NCI-H187 treated with DMSO at 0.1 percent for 48 hours (cell line): Measurements from ENCODE around the gene TRAF3.
"Not testable (repeated sequence)": the region's sequence is repeated elsewhere in the genome, so short reads cannot be mapped to it uniquely, and the experiment has no call there.

Source experiments
- DNase-seq: peaks from one replicate; lab custom pipeline; 2025; lab: John Stamatoyannopoulos, UW

TRAF3 gene

GRCh38 chr14:102806447-102806846 is 29.2 kb downstream of the TRAF3 start:
- no peak for DNase-seq

GRCh38 chr14:102807013-102807406 is 29.8 kb downstream of the TRAF3 start:
- DNase-seq: no peak

- no peak for DNase-seq
Observed at GRCh38 chr14:102809870-102810269, 32.6 kb downstream of the TRAF3 start.

- DNase-seq: no peak
Observed at GRCh38 chr14:102810523-102810922, 33.3 kb downstream of the TRAF3 start.

- DNase-seq: no peak
Observed at GRCh38 chr14:102811254-102811963, 34.2 kb downstream of the TRAF3 start.

GRCh38 chr14:102811971-102812370 is 34.7 kb downstream of the TRAF3 start:
- DNase-seq: no peak

GRCh38 chr14:102813691-102814090 is 36.4 kb downstream of the TRAF3 start:
- no peak for DNase-seq

- no peak for DNase-seq
Observed at GRCh38 chr14:102817318-102817717, 40.1 kb downstream of the TRAF3 start.

GRCh38 chr14:102817942-102818940 is 41.0 kb downstream of the TRAF3 start:
- DNase-seq: no peak

- no peak for DNase-seq
Observed at GRCh38 chr14:102819176-102819628, 42.0 kb downstream of the TRAF3 start.

- no peak for DNase-seq
Observed at GRCh38 chr14:102819747-102820330, 42.6 kb downstream of the TRAF3 start.

- no peak for DNase-seq
Observed at GRCh38 chr14:102821252-102821651, 44.0 kb downstream of the TRAF3 start.

- no peak for DNase-seq
Observed at GRCh38 chr14:102822311-102822863, 45.1 kb downstream of the TRAF3 start.

- not testable (repeated sequence) for DNase-seq
Observed at GRCh38 chr14:102822887-102823286, 45.6 kb downstream of the TRAF3 start.

GRCh38 chr14:102823546-102823945 is 46.3 kb downstream of the TRAF3 start:
- DNase-seq: no peak

GRCh38 chr14:102824832-102825231 is 47.6 kb downstream of the TRAF3 start:
- DNase-seq: no peak

GRCh38 chr14:102825307-102826095 is 48.3 kb downstream of the TRAF3 start:
- DNase-seq: no peak

GRCh38 chr14:102826161-102826560 is 48.9 kb downstream of the TRAF3 start:
- no peak for DNase-seq

GRCh38 chr14:102826751-102827675 is 49.8 kb downstream of the TRAF3 start:
- no peak for DNase-seq

- no peak for DNase-seq
Observed at GRCh38 chr14:102827716-102828115, 50.5 kb downstream of the TRAF3 start.
